Spleen (tissue), 7 donors: ENCODE results near the gene BABAM2.

ENCODE experiments used
- POLR2A ChIP-seq, 3 donors: fragments of 450-650 bp; IDR thresholded peaks; one replicate each; pipeline ENCODE4 v1.5.1; 2017; ENCODE audit warnings: antibody characterized with exemption in 3 of 3, mild to moderate bottlenecking in 1 of 3
- POLR2AphosphoS5 ChIP-seq, 3 donors: sonication (generic); formaldehyde crosslinking; IDR thresholded peaks; one replicate each; pipeline ENCODE4 v1.5.1; 2017; ENCODE audit warnings: antibody characterized with exemption in 3 of 3
- TF ChIP-seq, protein P1 (sequence below), 11 experiments: fragments of 200-600 bp in 7 of 11; fragments of 450-650 bp in 4 of 11; sonication (generic) in 4 of 11; IDR thresholded peaks in 8 of 11; conservative IDR thresholded peaks in 3 of 11; 1 replicate in 7 of 11; 2 replicates in 4 of 11; pipeline versions ENCODE4 v1.4.0 to v1.8.0; 2016 to 2021; ENCODE audit warnings: antibody characterized with exemption in 11 of 11, inconsistent platforms in 4 of 11, mild to moderate bottlenecking in 1 of 11
- donor health status: DM: no; HTN: no; CAD: no; lungs with moderate emphysema.
- donor health status: DM: no; HTN: no; CAD: no.
- donor health status: DM: no; HTN: no; CAD: no.

DNA sequence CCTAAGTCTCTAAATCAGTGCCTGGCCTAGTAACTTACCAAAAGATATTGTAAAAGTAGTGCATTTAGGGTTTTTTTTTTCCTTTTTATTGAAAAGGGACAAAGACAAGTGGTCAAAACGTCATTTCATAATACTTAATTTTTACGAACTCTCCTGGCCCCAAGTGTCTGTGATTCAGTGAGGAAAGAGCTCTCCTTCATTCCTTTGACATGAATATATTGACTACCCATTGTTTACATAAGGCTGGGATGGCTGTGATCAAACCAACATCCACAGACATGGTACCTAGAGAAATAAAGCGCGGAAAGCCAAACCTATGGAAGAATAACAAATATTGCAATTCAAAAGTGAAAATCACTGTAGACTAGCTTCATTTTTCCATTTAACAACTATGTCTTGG lies 198.4 kb downstream of the BABAM2 start:
- TF ChIP-seq POLR2AphosphoS5 (IDR thresholded peaks at IDR 0.05) (no peak), POLR2A (IDR thresholded peaks at IDR 0.05) (no peak)
- TF ChIP-seq, protein P1, sequence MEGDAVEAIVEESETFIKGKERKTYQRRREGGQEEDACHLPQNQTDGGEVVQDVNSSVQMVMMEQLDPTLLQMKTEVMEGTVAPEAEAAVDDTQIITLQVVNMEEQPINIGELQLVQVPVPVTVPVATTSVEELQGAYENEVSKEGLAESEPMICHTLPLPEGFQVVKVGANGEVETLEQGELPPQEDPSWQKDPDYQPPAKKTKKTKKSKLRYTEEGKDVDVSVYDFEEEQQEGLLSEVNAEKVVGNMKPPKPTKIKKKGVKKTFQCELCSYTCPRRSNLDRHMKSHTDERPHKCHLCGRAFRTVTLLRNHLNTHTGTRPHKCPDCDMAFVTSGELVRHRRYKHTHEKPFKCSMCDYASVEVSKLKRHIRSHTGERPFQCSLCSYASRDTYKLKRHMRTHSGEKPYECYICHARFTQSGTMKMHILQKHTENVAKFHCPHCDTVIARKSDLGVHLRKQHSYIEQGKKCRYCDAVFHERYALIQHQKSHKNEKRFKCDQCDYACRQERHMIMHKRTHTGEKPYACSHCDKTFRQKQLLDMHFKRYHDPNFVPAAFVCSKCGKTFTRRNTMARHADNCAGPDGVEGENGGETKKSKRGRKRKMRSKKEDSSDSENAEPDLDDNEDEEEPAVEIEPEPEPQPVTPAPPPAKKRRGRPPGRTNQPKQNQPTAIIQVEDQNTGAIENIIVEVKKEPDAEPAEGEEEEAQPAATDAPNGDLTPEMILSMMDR (IDR thresholded peaks at IDR 0.05 in 8 of 11, conservative IDR thresholded peaks at IDR 0.05 in 3 of 11) = no peak
